ENCODE results near the gene UNK.

DNA sequence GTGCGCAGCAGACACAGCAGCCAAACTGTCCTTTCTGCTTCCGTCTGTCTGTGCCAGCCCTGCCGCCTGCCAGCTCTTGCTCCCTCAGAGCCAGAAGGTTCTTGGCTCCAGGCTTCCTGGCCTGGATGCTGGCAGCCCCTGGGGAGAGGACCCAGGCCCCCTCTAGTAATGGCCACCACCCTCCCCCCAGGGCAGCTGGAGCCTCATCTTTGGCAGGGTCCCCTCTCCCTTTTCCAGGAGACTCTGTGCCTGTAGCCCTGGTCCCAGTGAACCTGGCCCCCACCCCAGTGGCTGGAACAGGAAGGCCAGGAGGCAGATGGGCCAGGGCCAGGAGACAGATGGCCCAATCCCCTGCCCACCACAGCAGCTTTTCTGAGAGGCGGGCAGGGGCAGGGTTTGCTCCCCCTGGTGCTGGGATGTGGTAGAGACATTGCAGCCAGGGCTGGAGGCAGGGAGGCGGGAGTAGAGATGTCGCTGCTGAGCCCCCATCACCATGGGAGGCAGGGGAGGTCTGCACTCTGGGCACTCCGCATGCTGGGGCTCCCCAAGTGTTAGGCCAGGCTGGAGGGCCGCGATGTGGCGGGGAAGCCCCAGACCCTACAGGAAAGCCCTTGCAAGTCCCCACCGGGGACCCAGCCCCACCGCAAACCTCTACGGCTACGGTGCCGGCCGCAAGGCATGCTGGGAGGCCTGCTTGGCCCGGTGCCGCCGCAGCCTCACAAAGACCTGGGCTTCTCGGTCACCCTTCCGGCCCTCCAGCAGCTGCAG, 42.9 kb downstream of the UNK start:
- TF ChIP-seq, protein P1, sequence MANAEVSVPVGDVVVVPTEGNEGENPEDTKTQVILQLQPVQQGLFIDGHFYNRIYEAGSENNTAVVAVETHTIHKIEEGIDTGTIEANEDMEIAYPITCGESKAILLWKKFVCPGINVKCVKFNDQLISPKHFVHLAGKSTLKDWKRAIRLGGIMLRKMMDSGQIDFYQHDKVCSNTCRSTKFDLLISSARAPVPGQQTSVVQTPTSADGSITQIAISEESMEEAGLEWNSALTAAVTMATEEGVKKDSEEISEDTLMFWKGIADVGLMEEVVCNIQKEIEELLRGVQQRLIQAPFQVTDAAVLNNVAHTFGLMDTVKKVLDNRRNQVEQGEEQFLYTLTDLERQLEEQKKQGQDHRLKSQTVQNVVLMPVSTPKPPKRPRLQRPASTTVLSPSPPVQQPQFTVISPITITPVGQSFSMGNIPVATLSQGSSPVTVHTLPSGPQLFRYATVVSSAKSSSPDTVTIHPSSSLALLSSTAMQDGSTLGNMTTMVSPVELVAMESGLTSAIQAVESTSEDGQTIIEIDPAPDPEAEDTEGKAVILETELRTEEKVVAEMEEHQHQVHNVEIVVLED (CRISPR knock-in tag; IDR thresholded peaks at IDR 0.05; ENCODE audit: borderline replicate concordance), result no peak; the same call in 1 of the 2 replicates
- TF ChIP-seq, protein P2, sequence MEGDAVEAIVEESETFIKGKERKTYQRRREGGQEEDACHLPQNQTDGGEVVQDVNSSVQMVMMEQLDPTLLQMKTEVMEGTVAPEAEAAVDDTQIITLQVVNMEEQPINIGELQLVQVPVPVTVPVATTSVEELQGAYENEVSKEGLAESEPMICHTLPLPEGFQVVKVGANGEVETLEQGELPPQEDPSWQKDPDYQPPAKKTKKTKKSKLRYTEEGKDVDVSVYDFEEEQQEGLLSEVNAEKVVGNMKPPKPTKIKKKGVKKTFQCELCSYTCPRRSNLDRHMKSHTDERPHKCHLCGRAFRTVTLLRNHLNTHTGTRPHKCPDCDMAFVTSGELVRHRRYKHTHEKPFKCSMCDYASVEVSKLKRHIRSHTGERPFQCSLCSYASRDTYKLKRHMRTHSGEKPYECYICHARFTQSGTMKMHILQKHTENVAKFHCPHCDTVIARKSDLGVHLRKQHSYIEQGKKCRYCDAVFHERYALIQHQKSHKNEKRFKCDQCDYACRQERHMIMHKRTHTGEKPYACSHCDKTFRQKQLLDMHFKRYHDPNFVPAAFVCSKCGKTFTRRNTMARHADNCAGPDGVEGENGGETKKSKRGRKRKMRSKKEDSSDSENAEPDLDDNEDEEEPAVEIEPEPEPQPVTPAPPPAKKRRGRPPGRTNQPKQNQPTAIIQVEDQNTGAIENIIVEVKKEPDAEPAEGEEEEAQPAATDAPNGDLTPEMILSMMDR (CRISPR knock-in tag; IDR thresholded peaks at IDR 0.05), result peak; percentile 87
- TF ChIP-seq SMARCE1 (IDR thresholded peaks at IDR 0.05; ENCODE audit: borderline replicate concordance) (no peak), TOE1 (CRISPR knock-in tag; IDR thresholded peaks at IDR 0.05) (no peak), HMG20A (CRISPR knock-in tag; IDR thresholded peaks at IDR 0.05; ENCODE audit: borderline replicate concordance) (no peak), FOSL2 (CRISPR knock-in tag; IDR thresholded peaks at IDR 0.05) (peak; percentile 19; the same call in 1 of the 2 replicates), PCBP1 (IDR thresholded peaks at IDR 0.05; ENCODE audit: borderline replicate concordance, low read depth, low read length) (0 out of 2 replicates have a peak, but pooled peaks have one; percentile 19), AGO2 (optimal IDR thresholded peaks at IDR 0.05; ENCODE audit: low read depth, low read length) (peak; percentile 89), ZNF766 (CRISPR knock-in tag; IDR thresholded peaks at IDR 0.05; ENCODE audit: borderline replicate concordance) (no peak), POLR2AphosphoS2 (IDR thresholded peaks at IDR 0.05; ENCODE audit: low read depth, low read length) (no peak), YEATS4 (CRISPR knock-in tag; IDR thresholded peaks at IDR 0.05; ENCODE audit: borderline replicate concordance) (no peak), FOXM1 (CRISPR knock-in tag; IDR thresholded peaks at IDR 0.05) (no peak)
- TF ChIP-seq, protein P3, sequence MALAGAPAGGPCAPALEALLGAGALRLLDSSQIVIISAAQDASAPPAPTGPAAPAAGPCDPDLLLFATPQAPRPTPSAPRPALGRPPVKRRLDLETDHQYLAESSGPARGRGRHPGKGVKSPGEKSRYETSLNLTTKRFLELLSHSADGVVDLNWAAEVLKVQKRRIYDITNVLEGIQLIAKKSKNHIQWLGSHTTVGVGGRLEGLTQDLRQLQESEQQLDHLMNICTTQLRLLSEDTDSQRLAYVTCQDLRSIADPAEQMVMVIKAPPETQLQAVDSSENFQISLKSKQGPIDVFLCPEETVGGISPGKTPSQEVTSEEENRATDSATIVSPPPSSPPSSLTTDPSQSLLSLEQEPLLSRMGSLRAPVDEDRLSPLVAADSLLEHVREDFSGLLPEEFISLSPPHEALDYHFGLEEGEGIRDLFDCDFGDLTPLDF (CRISPR knock-in tag; IDR thresholded peaks at IDR 0.05), result no peak
- TF ChIP-seq, protein P4, sequence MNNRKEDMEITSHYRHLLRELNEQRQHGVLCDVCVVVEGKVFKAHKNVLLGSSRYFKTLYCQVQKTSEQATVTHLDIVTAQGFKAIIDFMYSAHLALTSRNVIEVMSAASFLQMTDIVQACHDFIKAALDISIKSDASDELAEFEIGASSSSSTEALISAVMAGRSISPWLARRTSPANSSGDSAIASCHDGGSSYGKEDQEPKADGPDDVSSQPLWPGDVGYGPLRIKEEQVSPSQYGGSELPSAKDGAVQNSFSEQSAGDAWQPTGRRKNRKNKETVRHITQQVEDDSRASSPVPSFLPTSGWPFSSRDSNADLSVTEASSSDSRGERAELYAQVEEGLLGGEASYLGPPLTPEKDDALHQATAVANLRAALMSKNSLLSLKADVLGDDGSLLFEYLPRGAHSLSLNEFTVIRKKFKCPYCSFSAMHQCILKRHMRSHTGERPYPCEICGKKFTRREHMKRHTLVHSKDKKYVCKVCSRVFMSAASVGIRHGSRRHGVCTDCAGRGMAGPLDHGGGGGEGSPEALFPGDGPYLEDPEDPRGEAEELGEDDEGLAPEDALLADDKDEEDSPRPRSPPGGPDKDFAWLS (CRISPR knock-in tag; IDR thresholded peaks at IDR 0.05; ENCODE audit: borderline replicate concordance), result no peak

Measured in HepG2 (cell line).